Stimulated activated CD8-positive, alpha-beta memory T cell treated with anti-CD3 and anti-CD28 coated beads, Interleukin-12 subunit alpha, Interleukin-12 subunit beta, amount 100 ng/mL, for 4 hours (primary cell): ENCODE data around the gene ARPC1A.
"Not testable (repeated sequence)": the region's sequence is repeated elsewhere in the genome, so short reads cannot be mapped to it uniquely, and the experiment has no call there.

Source experiments
- DNase-seq: peaks from one replicate; pipeline ENCODE4 v3.0.0-alpha.2; 2020; ENCODE audit warnings: low read depth

The ARPC1A gene

DNA sequence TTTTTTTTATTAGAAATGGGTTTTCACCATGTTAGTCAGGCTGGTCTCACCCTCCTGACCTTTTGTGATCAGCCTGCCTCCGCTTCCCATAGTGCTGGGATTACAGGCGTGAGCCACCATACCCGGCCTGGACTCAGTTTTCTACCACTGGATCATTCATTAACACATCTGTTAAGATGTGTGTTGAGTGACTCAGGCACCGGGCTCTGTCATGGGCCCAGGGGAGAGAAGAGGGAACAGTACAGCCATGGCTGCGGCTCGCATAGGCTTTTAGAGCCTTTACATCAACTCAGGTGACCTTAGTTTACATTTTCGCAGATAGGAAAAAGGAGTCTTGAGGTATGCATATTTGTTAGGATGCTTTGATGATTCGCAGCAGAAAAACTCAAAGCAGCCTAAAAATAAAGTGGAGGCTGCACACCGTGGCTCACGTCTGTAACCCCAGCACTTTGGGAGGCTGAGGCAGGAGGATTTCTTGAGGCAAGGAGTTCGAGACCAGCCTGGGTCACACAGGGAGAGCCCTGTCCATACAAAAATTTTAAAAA is 45.8 kb downstream of the ARPC1A start:
- DNase-seq, result no peak

- no peak for DNase-seq
These were observed 46.8 kb downstream of the ARPC1A start for GRCh38 chr7:99372275-99373090.

- DNase-seq, result no peak
These were observed 47.7 kb downstream of the ARPC1A start for GRCh38 chr7:99373091-99374066.

DNA sequence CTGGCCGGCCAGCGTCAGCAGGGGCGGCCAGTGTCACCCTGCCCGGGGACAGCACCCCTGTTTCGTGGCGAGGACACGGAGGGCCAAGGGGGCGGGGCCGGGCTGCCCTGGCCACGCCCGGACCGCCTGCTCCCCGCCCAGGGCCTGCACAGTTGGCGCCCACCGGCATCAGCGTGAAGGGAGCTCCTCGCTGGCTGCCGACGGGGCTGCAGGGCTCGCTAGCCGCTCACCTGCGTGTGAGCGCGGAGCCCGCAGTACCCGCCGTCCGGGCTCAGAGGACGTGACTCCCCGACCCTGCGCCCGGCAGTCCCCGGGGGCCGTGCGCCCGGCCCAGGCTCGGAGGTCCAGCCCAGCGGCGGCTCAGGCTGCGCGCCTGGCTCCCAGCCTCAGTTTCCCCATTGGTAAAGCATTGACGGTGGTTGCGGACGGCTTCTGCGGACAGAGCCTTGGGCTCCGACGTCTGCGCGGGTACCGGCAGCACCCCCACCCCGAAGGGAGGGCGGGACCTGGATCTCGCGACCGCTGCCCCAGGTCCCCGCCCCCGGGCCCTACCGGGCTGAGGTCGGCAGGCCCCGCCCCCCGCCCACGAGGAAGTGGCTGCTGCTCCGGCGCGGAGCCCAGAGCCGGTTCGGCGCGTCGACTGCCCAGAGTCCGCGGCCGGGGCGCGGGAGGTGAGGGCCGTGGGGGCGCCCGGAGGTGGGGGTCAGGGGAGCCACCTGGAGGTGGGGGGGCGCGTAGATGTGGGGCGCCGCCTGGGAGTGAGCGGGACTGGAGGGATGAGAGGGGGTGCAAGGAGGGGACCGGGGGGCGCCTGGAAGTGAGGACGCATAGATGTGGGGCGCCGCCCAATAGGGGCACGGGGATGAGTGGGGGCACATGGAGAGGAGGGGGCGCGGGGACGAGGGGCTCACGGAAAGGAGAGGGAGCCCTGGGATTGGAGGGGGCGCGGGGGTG is 48.7 kb downstream of the ARPC1A start, which contains the start of gene ARPC1B:
TSS of gene ARPC1B (plus strand) at position 620 of the 954 bp plus-strand sequence. CDS start 10,985 bp downstream, outside the sequence.
- DNase-seq, result peak; percentile 81

DNA sequence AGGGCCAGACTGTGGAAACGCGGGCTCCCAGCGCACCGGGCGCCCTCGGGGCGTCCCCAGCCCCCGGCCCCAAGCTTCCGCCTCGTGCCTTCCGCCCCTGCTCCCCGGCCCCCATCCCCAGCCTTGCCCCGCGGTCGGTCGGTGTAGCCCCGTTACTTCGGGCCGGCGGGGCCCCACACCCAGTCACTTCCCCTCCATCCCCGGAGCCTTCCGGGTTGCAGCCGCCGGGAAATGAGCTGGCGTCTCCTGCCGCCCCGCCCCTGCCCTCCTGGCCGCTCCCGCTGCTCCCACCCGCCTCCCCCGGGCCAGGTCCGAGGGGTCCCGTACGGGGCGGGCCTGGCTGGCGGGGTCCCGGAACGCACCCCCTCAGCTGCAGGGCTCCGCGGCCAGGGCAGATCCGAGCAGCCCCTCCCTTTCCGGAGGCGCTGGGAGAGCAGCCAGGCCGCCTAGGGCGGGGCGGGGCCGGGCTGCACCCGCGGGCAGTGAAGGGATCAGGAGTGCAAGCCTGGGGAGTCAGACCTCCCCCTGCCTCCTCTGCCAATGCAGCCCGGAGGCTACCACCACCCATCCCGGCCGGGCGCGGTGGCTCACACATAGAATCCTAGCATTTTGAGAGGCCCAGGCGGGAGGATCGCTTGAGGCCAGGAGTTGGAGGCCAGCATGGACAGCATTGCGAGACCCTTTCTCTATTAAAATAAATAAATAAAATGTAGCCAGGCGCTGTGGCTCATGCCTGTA is 49.5 kb downstream of the ARPC1A start:
- peak; percentile 50 for DNase-seq

DNA sequence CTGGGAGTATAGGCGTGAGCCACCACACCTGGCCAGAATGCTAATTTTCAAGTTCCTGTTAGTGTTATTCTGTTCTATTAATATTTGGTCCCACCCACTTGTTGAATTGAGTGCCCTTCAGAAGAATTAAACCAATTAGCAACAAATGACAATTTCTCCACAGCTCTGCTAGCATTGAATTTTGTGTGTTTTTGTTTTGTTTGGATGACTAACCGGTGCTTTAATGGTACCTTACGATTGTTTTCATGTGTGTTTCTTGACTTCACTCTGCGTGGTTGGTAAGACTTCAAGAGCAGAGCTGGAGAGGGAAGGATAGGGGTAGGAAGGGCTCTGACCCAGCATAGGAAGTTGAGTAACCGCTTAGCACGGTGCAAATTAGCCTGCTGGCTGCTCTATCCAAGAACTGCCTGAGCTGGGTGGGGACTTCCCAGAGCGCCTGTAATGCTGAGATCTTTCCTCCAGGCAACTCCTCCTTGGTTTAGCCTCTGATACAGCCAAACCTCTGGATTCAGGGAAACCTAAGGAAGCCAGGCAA is 53.4 kb downstream of the ARPC1A start:
- no peak for DNase-seq

DNA sequence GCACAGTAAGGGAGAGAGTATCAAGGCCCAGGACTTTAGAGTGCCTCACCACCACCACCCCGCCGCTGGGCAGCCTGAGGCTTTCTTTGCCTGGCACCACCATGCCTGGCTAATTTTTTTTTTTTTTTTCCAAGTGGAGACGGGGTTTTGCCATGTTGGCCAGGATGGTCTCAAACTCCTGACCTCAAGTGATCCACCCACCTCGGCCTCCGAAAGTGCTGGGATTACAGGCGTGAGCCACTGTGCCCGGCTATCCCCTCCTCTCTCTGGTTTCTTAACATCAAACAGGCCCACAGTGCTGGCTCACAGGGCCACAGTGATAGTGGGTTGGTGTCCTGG is 54.0 kb downstream of the ARPC1A start:
- not testable (repeated sequence) for DNase-seq

- no peak for DNase-seq
These were observed 54.5 kb downstream of the ARPC1A start for GRCh38 chr7:99380032-99380822.

DNA sequence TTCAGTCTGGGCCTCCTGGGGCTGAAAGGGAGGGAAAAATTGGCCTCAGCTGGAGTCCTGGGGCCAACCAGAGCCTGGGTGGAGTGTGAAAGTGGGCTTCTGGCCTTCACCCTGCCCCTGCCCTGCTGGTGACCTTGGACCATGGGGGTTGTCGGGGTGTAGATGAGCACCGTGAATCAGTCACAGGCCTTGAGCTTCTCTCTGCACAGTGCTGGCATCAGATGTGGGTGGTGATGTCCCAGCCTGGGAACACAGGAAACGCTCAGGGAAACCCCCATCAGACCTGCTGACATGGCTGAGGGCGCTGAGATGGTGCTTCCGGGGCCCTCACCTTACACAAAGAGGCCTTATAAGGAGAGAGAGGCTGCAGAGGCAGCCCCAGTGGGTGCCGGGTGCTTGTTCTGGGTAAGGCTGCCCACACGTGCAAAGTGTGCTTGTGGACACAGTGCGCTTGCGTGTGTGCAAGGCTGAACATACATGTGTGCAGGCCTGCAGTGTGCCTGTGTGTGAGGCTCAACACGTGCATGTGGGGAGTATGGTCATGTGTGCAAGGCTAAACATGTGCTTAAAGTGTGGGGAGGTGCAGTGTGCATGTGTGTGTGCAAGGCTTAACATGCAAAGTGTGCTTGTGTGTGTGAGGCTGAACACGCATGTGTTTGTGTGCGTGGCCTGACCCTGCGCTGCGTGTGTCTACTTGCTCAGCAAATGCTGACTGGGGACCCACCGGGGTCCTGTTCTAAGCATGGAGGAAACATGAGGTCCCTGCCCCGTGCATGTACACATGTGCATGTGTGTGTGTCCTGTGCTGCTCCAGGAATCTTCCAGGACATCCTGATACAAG is 55.3 kb downstream of the ARPC1A start:
- DNase-seq, result peak; percentile 77

- no peak for DNase-seq
These were observed 56.0 kb downstream of the ARPC1A start for GRCh38 chr7:99381664-99382075.

DNA sequence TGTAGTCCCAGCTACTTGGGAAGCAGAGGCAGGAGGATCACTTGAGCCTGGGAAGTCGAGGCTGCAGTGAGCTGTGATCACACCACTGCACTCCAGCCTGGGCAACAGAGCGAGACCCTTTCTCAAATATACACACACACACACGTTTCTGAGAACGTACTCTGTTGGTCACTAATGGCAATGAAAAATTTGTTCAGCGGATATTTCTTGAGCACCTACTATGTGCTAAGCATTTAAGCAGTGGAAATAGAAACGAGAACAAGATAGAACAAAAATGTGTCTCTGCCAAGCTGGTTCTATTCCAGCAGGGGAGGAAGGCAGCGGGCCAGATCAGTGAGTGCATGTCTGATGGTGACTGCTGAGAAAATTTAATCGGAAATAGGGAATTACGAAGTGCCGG is 57.5 kb downstream of the ARPC1A start:
- DNase-seq, result no peak

- DNase-seq, result no peak
These were observed 58.2 kb downstream of the ARPC1A start for GRCh38 chr7:99383791-99384370.

- no peak for DNase-seq
These were observed 58.8 kb downstream of the ARPC1A start for GRCh38 chr7:99384523-99384922.

GRCh38 chr7:99385564-99385963 is 59.9 kb downstream of the ARPC1A start:
- DNase-seq, result no peak

GRCh38 chr7:99386584-99387238 is 61.0 kb downstream of the ARPC1A start:
- DNase-seq, result no peak

DNA sequence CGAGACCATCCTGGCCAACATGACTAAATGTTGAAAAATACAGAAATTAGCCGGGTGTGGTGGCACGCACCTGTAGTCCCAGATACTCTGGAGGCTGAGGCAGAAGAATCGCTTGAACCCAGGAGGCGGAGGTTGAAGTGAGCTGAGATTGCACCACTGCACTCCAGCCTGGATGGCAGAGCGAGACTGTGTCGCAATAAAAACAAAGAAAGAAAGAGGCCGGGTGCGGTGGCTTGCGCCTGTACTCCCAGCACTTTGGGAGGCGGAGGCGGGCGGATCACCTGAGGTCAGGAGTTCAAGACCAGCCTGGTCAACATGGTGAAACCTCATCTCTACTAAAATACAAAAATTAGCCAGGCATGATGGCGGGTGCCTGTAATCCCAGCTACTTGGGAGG is 61.5 kb downstream of the ARPC1A start:
- not testable (repeated sequence) for DNase-seq

DNA sequence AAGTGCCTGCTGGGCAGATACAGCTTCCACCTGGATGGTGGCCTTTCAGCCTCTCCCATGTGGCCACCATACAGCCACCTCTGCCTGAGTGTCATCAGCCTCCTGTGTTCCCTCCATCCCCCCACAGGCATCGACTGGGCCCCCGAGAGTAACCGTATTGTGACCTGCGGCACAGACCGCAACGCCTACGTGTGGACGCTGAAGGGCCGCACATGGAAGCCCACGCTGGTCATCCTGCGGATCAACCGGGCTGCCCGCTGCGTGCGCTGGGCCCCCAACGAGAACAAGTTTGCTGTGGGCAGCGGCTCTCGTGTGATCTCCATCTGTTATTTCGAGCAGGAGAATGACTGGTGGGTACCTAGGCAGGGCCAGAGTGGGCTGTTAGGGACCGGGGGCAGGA is 62.2 kb downstream of the ARPC1A start:
- DNase-seq, result no peak

GRCh38 chr7:99389772-99390171 is 64.1 kb downstream of the ARPC1A start:
- DNase-seq, result no peak
